ENCODE results near the gene SH3BP5L.

DNA sequence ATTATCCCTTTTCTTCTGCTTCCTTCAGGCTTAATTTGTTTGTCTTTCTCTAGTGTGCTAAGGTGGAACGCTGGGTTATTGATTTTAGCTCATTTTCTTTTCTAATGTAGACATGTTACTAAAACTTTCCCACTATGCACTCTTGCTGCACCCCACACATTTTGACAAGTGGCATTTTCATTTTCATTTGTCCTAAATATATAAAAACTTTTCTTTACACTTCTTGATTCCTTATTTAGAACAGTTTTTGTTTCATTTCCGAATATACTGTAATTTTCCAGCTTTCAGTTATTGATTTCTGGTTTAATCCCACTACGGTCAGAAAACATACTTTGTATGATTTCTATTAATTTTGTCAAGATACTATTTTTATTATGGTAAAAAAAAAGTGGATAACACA lies 25.3 kb downstream of the SH3BP5L start:
- TF ChIP-seq REST (IDR thresholded peaks at IDR 0.05; ENCODE audit: unreplicated experiment) (no peak), EZH2phosphoT487 (IDR thresholded peaks at IDR 0.05; ENCODE audit: unreplicated experiment) (no peak), POLR2AphosphoS5 (IDR thresholded peaks at IDR 0.05; ENCODE audit: low read depth) (no peak), EZH2 (IDR thresholded peaks at IDR 0.05; ENCODE audit: low read depth, unreplicated experiment) (no peak), CREB1 (CRISPR knock-in tag; IDR thresholded peaks at IDR 0.05; ENCODE audit: low read depth) (no peak)
- TF ChIP-seq, protein P1, sequence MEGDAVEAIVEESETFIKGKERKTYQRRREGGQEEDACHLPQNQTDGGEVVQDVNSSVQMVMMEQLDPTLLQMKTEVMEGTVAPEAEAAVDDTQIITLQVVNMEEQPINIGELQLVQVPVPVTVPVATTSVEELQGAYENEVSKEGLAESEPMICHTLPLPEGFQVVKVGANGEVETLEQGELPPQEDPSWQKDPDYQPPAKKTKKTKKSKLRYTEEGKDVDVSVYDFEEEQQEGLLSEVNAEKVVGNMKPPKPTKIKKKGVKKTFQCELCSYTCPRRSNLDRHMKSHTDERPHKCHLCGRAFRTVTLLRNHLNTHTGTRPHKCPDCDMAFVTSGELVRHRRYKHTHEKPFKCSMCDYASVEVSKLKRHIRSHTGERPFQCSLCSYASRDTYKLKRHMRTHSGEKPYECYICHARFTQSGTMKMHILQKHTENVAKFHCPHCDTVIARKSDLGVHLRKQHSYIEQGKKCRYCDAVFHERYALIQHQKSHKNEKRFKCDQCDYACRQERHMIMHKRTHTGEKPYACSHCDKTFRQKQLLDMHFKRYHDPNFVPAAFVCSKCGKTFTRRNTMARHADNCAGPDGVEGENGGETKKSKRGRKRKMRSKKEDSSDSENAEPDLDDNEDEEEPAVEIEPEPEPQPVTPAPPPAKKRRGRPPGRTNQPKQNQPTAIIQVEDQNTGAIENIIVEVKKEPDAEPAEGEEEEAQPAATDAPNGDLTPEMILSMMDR (conservative IDR thresholded peaks at IDR 0.05; ENCODE audit: low read depth in 2 of 2): no peak

Data from GM23338 (cell line).